IPS-15b (cell line): ENCODE measurements around the gene ZBTB46.

Source experiments
- H3K27me3 ChIP-seq: one replicate; pipeline ENCODE4 v1.6.1; 2013; ENCODE audit warnings: low read length; ENCODE audit not compliant: control insufficient read depth, insufficient read depth
- H3K36me3 ChIP-seq: one replicate; pipeline ENCODE4 v1.6.1; 2013; ENCODE audit warnings: low read length; ENCODE audit not compliant: control insufficient read depth, insufficient read depth
- H3K4me1 ChIP-seq: one replicate; pipeline ENCODE4 v1.6.1; 2013; ENCODE audit warnings: mild to moderate bottlenecking, low read length; ENCODE audit not compliant: control insufficient read depth, insufficient read depth
- H3K4me3 ChIP-seq: one replicate; pipeline ENCODE4 v1.5.1; 2013; ENCODE audit warnings: low read depth, low read length
- H3K9ac ChIP-seq: one replicate; pipeline ENCODE4 v1.6.1; 2013; ENCODE audit warnings: low read depth, mild to moderate bottlenecking, low read length
- H3K9me3 ChIP-seq: one replicate; pipeline ENCODE4 v1.6.1; 2013; ENCODE audit warnings: mild to moderate bottlenecking, low read length; ENCODE audit not compliant: control insufficient read depth, insufficient read depth

The ZBTB46 gene

GRCh38 chr20:63831993-63832686, 1.1 kb upstream of the ZBTB46 start:
- Histone ChIP-seq H3K4me1 (peaks cover 11% of the 10 kb centered on the region), H3K9ac (peak overlapping the region; percentile 54), H3K36me3 (no peaks in the 10 kb centered on the region), H3K9me3 (no peaks in the 10 kb centered on the region), H3K4me3 (peak overlapping the region; percentile 48), H3K27me3 (peaks cover 12% of the 10 kb centered on the region)

GRCh38 chr20:63831646-63831992, 555 bp upstream of the ZBTB46 start:
- Histone ChIP-seq H3K4me3 (peak overlapping the region; percentile 48), H3K4me1 (peaks cover 11% of the 10 kb centered on the region), H3K27me3 (peaks cover 12% of the 10 kb centered on the region)

GRCh38 chr20:63829945-63830835, 874 bp downstream of the ZBTB46 start:
- Histone ChIP-seq H3K9ac (no peak overlapping the region), H3K4me1 (peaks cover 11% of the 10 kb centered on the region), H3K4me3 (peak overlapping the region; percentile 69), H3K9me3 (no peaks in the 10 kb centered on the region), H3K36me3 (no peaks in the 10 kb centered on the region), H3K27me3 (peaks cover 12% of the 10 kb centered on the region)

More at GRCh38 chr20:63831646-63831992, 555 bp upstream of the ZBTB46 start:
- H3K9me3 ChIP-seq, result no peaks in the 10 kb centered on the region
- H3K9ac ChIP-seq, result no peak overlapping the region
- no peaks in the 10 kb centered on the region for H3K36me3 ChIP-seq

- Histone ChIP-seq H3K9ac (no peak overlapping the region), H3K27me3 (peaks cover 12% of the 10 kb centered on the region), H3K4me3 (peak overlapping the region; percentile 69), H3K4me1 (peaks cover 11% of the 10 kb centered on the region), H3K36me3 (no peaks in the 10 kb centered on the region), H3K9me3 (no peaks in the 10 kb centered on the region)
Measured at GRCh38 chr20:63829603-63829944, 1.5 kb downstream of the ZBTB46 start.

GRCh38 chr20:63828951-63829350, 2.1 kb downstream of the ZBTB46 start:
- Histone ChIP-seq H3K9ac (no peak overlapping the region), H3K9me3 (no peaks in the 10 kb centered on the region), H3K36me3 (no peaks in the 10 kb centered on the region), H3K27me3 (peaks cover 12% of the 10 kb centered on the region), H3K4me3 (no peak overlapping the region), H3K4me1 (peaks cover 12% of the 10 kb centered on the region)

- peaks cover 12% of the 10 kb centered on the region for H3K4me1 ChIP-seq
- peaks cover 12% of the 10 kb centered on the region for H3K27me3 ChIP-seq
- H3K9me3 ChIP-seq, result no peaks in the 10 kb centered on the region
- H3K9ac ChIP-seq, result no peak overlapping the region
- H3K36me3 ChIP-seq, result no peaks in the 10 kb centered on the region
- no peak overlapping the region for H3K4me3 ChIP-seq
Measured at GRCh38 chr20:63828545-63828944, 2.5 kb downstream of the ZBTB46 start.

GRCh38 chr20:63828124-63828523, 2.9 kb downstream of the ZBTB46 start:
- H3K9me3 ChIP-seq, result no peaks in the 10 kb centered on the region
- H3K4me1 ChIP-seq, result peaks cover 12% of the 10 kb centered on the region
- H3K36me3 ChIP-seq, result no peaks in the 10 kb centered on the region
- H3K4me3 ChIP-seq, result no peak overlapping the region
- no peak overlapping the region for H3K9ac ChIP-seq
- H3K27me3 ChIP-seq, result peaks cover 12% of the 10 kb centered on the region

GRCh38 chr20:63826753-63827152, 4.3 kb downstream of the ZBTB46 start:
- no peak overlapping the region for H3K4me3 ChIP-seq
- peaks cover 8% of the 10 kb centered on the region for H3K27me3 ChIP-seq
- H3K36me3 ChIP-seq, result no peaks in the 10 kb centered on the region
- no peaks in the 10 kb centered on the region for H3K9me3 ChIP-seq
- peaks cover 12% of the 10 kb centered on the region for H3K4me1 ChIP-seq
- no peak overlapping the region for H3K9ac ChIP-seq

- Histone ChIP-seq H3K9ac (no peak overlapping the region), H3K4me1 (peaks cover 12% of the 10 kb centered on the region), H3K36me3 (no peaks in the 10 kb centered on the region), H3K27me3 (peaks cover 8% of the 10 kb centered on the region), H3K4me3 (no peak overlapping the region), H3K9me3 (no peaks in the 10 kb centered on the region)
Measured at GRCh38 chr20:63825331-63826118, 5.5 kb downstream of the ZBTB46 start.

- Histone ChIP-seq H3K9ac (no peak overlapping the region), H3K9me3 (no peaks in the 10 kb centered on the region), H3K4me1 (peaks cover 4% of the 10 kb centered on the region), H3K36me3 (no peaks in the 10 kb centered on the region), H3K4me3 (no peak overlapping the region), H3K27me3 (no peaks in the 10 kb centered on the region)
Measured at GRCh38 chr20:63823691-63824311, 7.3 kb downstream of the ZBTB46 start.

GRCh38 chr20:63822276-63822696, 8.8 kb downstream of the ZBTB46 start:
- Histone ChIP-seq H3K9me3 (no peaks in the 10 kb centered on the region), H3K36me3 (no peaks in the 10 kb centered on the region), H3K4me1 (peaks cover 4% of the 10 kb centered on the region), H3K4me3 (no peak overlapping the region), H3K27me3 (no peaks in the 10 kb centered on the region), H3K9ac (no peak overlapping the region)
